HepG2 (cell line): ENCODE measurements around the gene ASL. TPM values are rescaled to one million over a fixed set of nuclear protein-coding genes. Genes with fewer than 3 reads are reported as not detected.

Experiments used
- ARNT ChIP-seq: fragments of 450-650 bp; IDR thresholded peaks from 2 replicates; pipeline ENCODE4 v1.6.1; 2017
- ATM ChIP-seq: fragments of 450-650 bp; IDR thresholded peaks from 2 replicates; pipeline ENCODE4 v1.7.1; 2017; ENCODE audit warnings: mild to moderate bottlenecking, borderline replicate concordance
- CHD4 ChIP-seq: fragments of 200-600 bp; sonication (generic); IDR thresholded peaks from 2 replicates; pipeline ENCODE4 v1.7.0; 2017; ENCODE audit warnings: mild to moderate bottlenecking, low read length, borderline replicate concordance
- HMG20A ChIP-seq: IDR thresholded peaks from 2 replicates; pipeline ENCODE4 v1.6.1; 2016; ENCODE audit warnings: borderline replicate concordance
- KDM5A ChIP-seq: fragments of 200-600 bp; sonication (generic); IDR thresholded peaks from 2 replicates; pipeline ENCODE4 v1.7.0; 2018; ENCODE audit warnings: antibody characterized with exemption, mild to moderate bottlenecking, low read length, borderline replicate concordance
- MAF1 ChIP-seq: sonication (generic); formaldehyde crosslinking; IDR thresholded peaks from 2 replicates; pipeline ENCODE4 v1.5.0; 2020; ENCODE audit warnings: missing genetic modification reagents, borderline replicate concordance
- MED13 ChIP-seq: sonication (generic); formaldehyde crosslinking; IDR thresholded peaks from 2 replicates; pipeline ENCODE4 v1.5.0; 2020; ENCODE audit warnings: missing genetic modification reagents
- MTF2 ChIP-seq: sonication (generic); formaldehyde crosslinking; IDR thresholded peaks from 2 replicates; pipeline ENCODE4 v1.5.0; 2020; ENCODE audit warnings: missing genetic modification reagents, borderline replicate concordance
- NFE2 ChIP-seq: sonication (generic); formaldehyde crosslinking; IDR thresholded peaks from 2 replicates; pipeline ENCODE4 v1.4.0; 2020; ENCODE audit warnings: missing genetic modification reagents
- NFE2L1 ChIP-seq: sonication (generic); formaldehyde crosslinking; IDR thresholded peaks from 2 replicates; pipeline ENCODE4 v1.4.0; 2020; ENCODE audit warnings: missing genetic modification reagents, mild to moderate bottlenecking, borderline replicate concordance
- NONO ChIP-seq, 2 experiments: fragments of 450-650 bp in 1 of 2; sonication (generic) in 1 of 2; formaldehyde crosslinking in 1 of 2; IDR thresholded peaks in 1 of 2; conservative IDR thresholded peaks in 1 of 2; 2 replicates each; pipeline versions ENCODE4 v1.6.1 to v1.8.0; 2017 to 2022; ENCODE audit warnings: mild to moderate bottlenecking in 1 of 2, missing genetic modification reagents in 1 of 2, moderate library complexity in 1 of 2
- NR2F6 ChIP-seq, 2 experiments: IDR thresholded peaks; 2 replicates each; pipeline ENCODE4 v1.6.1; 2016; ENCODE audit warnings: antibody characterized with exemption in 1 of 2, mild to moderate bottlenecking in 1 of 2
- PCBP2 ChIP-seq: fragments of 200-400 bp; formaldehyde crosslinking; optimal IDR thresholded peaks from 2 replicates; pipeline ENCODE3; 2018; ENCODE audit warnings: low read length, low read depth; ENCODE audit not compliant: poor library complexity, severe bottlenecking
- RBM22 ChIP-seq: fragments of 200-400 bp; formaldehyde crosslinking; optimal IDR thresholded peaks from 2 replicates; pipeline ENCODE3; 2017; ENCODE audit warnings: mild to moderate bottlenecking, low read length, moderate library complexity
- RCOR2 ChIP-seq: IDR thresholded peaks from 2 replicates; pipeline ENCODE4 v1.6.1; 2016; ENCODE audit warnings: missing biosample characterization, missing genetic modification reagents
- SMAD9 ChIP-seq: sonication (generic); formaldehyde crosslinking; IDR thresholded peaks from 2 replicates; pipeline ENCODE4 v1.5.1; 2020; ENCODE audit warnings: mild to moderate bottlenecking, missing genetic modification reagents
- SNAPC5 ChIP-seq: sonication (generic); formaldehyde crosslinking; IDR thresholded peaks from 2 replicates; pipeline ENCODE4 v1.8.1; 2023; ENCODE audit warnings: mild to moderate bottlenecking, missing genetic modification reagents, borderline replicate concordance
- SP2 ChIP-seq: sonication (generic); formaldehyde crosslinking; IDR thresholded peaks from 2 replicates; pipeline ENCODE4 v1.5.1; 2020; ENCODE audit warnings: mild to moderate bottlenecking, missing genetic modification reagents
- SRSF9 ChIP-seq: fragments of 200-400 bp; formaldehyde crosslinking; IDR thresholded peaks from 2 replicates; pipeline ENCODE4 v1.6.1; 2018; ENCODE audit warnings: borderline replicate concordance, mild to moderate bottlenecking, low read depth, low read length; ENCODE audit not compliant: insufficient read depth, poor library complexity, severe bottlenecking
- TRIM24 ChIP-seq: sonication (generic); formaldehyde crosslinking; IDR thresholded peaks from 2 replicates; pipeline ENCODE4 v1.8.0; 2022; ENCODE audit warnings: mild to moderate bottlenecking, missing genetic modification reagents
- ZMAT3 ChIP-seq: sonication (generic); formaldehyde crosslinking; conservative IDR thresholded peaks from 2 replicates; pipeline ENCODE4 v1.7.0; 2021; ENCODE audit warnings: missing genetic modification reagents
- ZNF124 ChIP-seq: sonication (generic); formaldehyde crosslinking; IDR thresholded peaks from 2 replicates; pipeline ENCODE4 v1.4.0; 2020; ENCODE audit warnings: missing genetic modification reagents
- ZNF17 ChIP-seq: sonication (generic); formaldehyde crosslinking; IDR thresholded peaks from 2 replicates; pipeline ENCODE4 v1.5.0; 2020; ENCODE audit warnings: mild to moderate bottlenecking, missing genetic modification reagents
- ZNF180 ChIP-seq: sonication (generic); formaldehyde crosslinking; IDR thresholded peaks from 2 replicates; pipeline ENCODE4 v1.4.0; 2020; ENCODE audit warnings: low read depth, missing genetic modification reagents, borderline replicate concordance
- ZNF225 ChIP-seq: sonication (generic); formaldehyde crosslinking; IDR thresholded peaks from 2 replicates; pipeline ENCODE4 v1.4.0; 2020; ENCODE audit warnings: mild to moderate bottlenecking, missing genetic modification reagents
- ZNF326 ChIP-seq: sonication (generic); formaldehyde crosslinking; IDR thresholded peaks from 2 replicates; pipeline ENCODE4 v1.4.0; 2020; ENCODE audit warnings: missing genetic modification reagents, borderline replicate concordance
- ZNF501 ChIP-seq: sonication (generic); formaldehyde crosslinking; IDR thresholded peaks from 2 replicates; pipeline ENCODE4 v1.5.1; 2020; ENCODE audit warnings: mild to moderate bottlenecking, moderate library complexity, missing genetic modification reagents
- ZNF557 ChIP-seq: sonication (generic); formaldehyde crosslinking; IDR thresholded peaks from 2 replicates; pipeline ENCODE4 v1.4.0; 2020; ENCODE audit warnings: missing genetic modification reagents
- ZNF598 ChIP-seq: sonication (generic); formaldehyde crosslinking; IDR thresholded peaks from 2 replicates; pipeline ENCODE4 v1.5.1; 2020; ENCODE audit warnings: mild to moderate bottlenecking, missing genetic modification reagents, borderline replicate concordance
- ZNF780A ChIP-seq: sonication (generic); formaldehyde crosslinking; IDR thresholded peaks from 2 replicates; pipeline ENCODE4 v1.8.0; 2022; ENCODE audit warnings: mild to moderate bottlenecking, missing genetic modification reagents, moderate library complexity
- ZNF790 ChIP-seq: sonication (generic); formaldehyde crosslinking; IDR thresholded peaks from 2 replicates; pipeline ENCODE4 v1.8.0; 2022; ENCODE audit warnings: missing genetic modification reagents, mild to moderate bottlenecking, borderline replicate concordance
- ZNF792 ChIP-seq: IDR thresholded peaks from 2 replicates; pipeline ENCODE4 v1.6.1; 2016
- ZNF83 ChIP-seq: sonication (generic); formaldehyde crosslinking; IDR thresholded peaks from 2 replicates; pipeline ENCODE4 v1.4.0; 2020; ENCODE audit warnings: missing genetic modification reagents, mild to moderate bottlenecking, borderline replicate concordance
- ZUFSP ChIP-seq: sonication (generic); formaldehyde crosslinking; IDR thresholded peaks from 2 replicates; pipeline ENCODE4 v1.9.0; 2021; ENCODE audit warnings: missing genetic modification reagents, mild to moderate bottlenecking, borderline replicate concordance
- polyA plus RNA-seq, 8 experiments: library from polyadenylated mRNA; depleted of rRNA in 3 of 8; stranded (reverse) in 7 of 8; unstranded in 1 of 8; fragments of >200 nt; fragmentation: Illumina TruSeq in 4 of 8; extraction: Trizol in 4 of 8; gene quantifications; 2 replicates each; pipeline versions ENCODE4 v1.2.1 to v1.2.3, GENCODE V29; 2011 to 2016; ENCODE audit warnings: low read depth in 4 of 8, missing spikeins in 1 of 8, mixed read lengths in 1 of 8; ENCODE audit not compliant: insufficient read depth in 1 of 8
- total RNA-seq, 5 experiments: library from RNA; depleted of rRNA; stranded (reverse); fragments of >200 nt; fragmentation: Illumina TruSeq; extraction: Trizol; gene quantifications; 2 replicates each; pipeline ENCODE4 v1.2.3, GENCODE V29; 2016; ENCODE audit warnings: low read depth in 1 of 5

ASL gene
- total and polyA plus RNA-seq, 2 of the 13 experiments (the other 11 are each of a cell fraction or from before 2014, with no cell fraction given) = 71.4 to 96.5 TPM

GRCh38 chr7:66142334-66142733 lies 66.7 kb downstream of the ASL start (continued):
- TF ChIP-seq HMG20A = peak; percentile 68; the same call in 1 of the 2 replicates
- no peak for TF ChIP-seq NONO (IDR thresholded peaks at IDR 0.05)
- peak; percentile 49; the same call in 1 of the 2 replicates for TF ChIP-seq NONO (CRISPR knock-in tag; conservative IDR thresholded peaks at IDR 0.05)
- TF ChIP-seq ZNF17 (CRISPR knock-in tag) = no peak
- TF ChIP-seq ZNF180 (CRISPR knock-in tag) = no peak
- TF ChIP-seq ZNF780A (CRISPR knock-in tag) = no peak
- no peak for TF ChIP-seq RBM22
- no peak for TF ChIP-seq MED13
- no peak for TF ChIP-seq MAF1 (CRISPR knock-in tag)
- no peak for TF ChIP-seq ZNF598
- TF ChIP-seq PCBP2 = no peak
- no peak for TF ChIP-seq SNAPC5 (CRISPR knock-in tag)
- TF ChIP-seq TRIM24 (CRISPR knock-in tag) = no peak
- no peak for TF ChIP-seq ZMAT3
- TF ChIP-seq ZNF83 = no peak
- no peak for TF ChIP-seq ARNT
- TF ChIP-seq ATM = no peak
- no peak for TF ChIP-seq MTF2 (CRISPR knock-in tag)
- no peak for TF ChIP-seq NFE2 (CRISPR knock-in tag)
- peak; percentile 82 for TF ChIP-seq NR2F6 (IDR thresholded peaks at IDR 0.05)
- peak; percentile 88 for TF ChIP-seq NR2F6 (CRISPR knock-in tag; IDR thresholded peaks at IDR 0.05)
- no peak for TF ChIP-seq CHD4
- no peak for TF ChIP-seq ZNF501 (CRISPR knock-in tag)
- TF ChIP-seq ZNF225 = no peak
- TF ChIP-seq ZNF124 = no peak
- no peak for TF ChIP-seq NFE2L1 (CRISPR knock-in tag)
- no peak for TF ChIP-seq ZNF557 (CRISPR knock-in tag)
- no peak for TF ChIP-seq ZNF326 (CRISPR knock-in tag)
- peak; percentile 60; the same call in 1 of the 2 replicates for TF ChIP-seq ZNF792 (CRISPR knock-in tag)
- TF ChIP-seq RCOR2 (CRISPR knock-in tag) = peak; percentile 64; the same call in 1 of the 2 replicates
- TF ChIP-seq ZNF790 (CRISPR knock-in tag) = no peak
- no peak for TF ChIP-seq ZUFSP
- no peak for TF ChIP-seq SP2
- no peak for TF ChIP-seq KDM5A
- TF ChIP-seq SMAD9 (CRISPR knock-in tag) = no peak
- TF ChIP-seq SRSF9 = no peak
